Measurements from ENCODE around the gene UBL3.

DNA sequence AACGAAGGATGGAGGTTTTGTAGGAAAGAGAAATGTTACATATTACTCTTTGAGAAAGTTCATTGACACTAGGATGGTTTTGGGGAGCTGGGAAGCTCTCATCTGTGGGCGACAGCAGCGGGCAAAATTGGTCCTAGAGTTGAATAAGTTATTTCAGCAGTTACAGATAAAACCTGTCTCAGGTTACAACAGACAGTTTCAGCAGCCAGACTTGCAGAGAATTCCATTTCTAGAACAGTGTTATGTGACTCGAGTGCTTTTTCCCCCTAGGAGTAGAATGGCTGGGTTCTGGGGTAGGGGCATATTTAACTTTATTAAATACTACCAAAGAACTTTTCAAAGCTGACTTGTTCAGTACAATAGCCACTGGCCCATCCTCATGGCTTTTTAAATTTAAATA, 46.7 kb upstream of the UBL3 start:
- no peak for TF ChIP-seq SIN3A (IDR thresholded peaks at IDR 0.05; ENCODE audit: borderline replicate concordance, insufficient read depth, low read depth, low read length)
- TF ChIP-seq POLR2AphosphoS5 (IDR thresholded peaks at IDR 0.05; ENCODE audit: low read depth, low read length) = no peak
